ENCODE measurements around the gene CRB1.

Gene CRB1

GRCh38 chr1:197285526-197286205 lies 17.6 kb downstream of the CRB1 start:
- Histone ChIP-seq H4K20me1 (ENCODE audit: insufficient read depth, low read length) (no peaks in the 10 kb centered on the region), H2AFZ (ENCODE audit: low read depth, low read length) (no peak overlapping the region), H3K79me2 (ENCODE audit: insufficient read depth, low read length) (no peaks in the 10 kb centered on the region), H3K4me3 (ENCODE audit: low read depth in 1 of 2, low read length in 2 of 2) (no peak overlapping the region), H3K27ac (ENCODE audit: low read length) (no peak overlapping the region), H3K4me2 (ENCODE audit: insufficient read depth, low read length) (no peak overlapping the region), H3K9me3 (ENCODE audit: insufficient read depth, low read length, severe bottlenecking) (no peaks in the 10 kb centered on the region), H3K9ac (ENCODE audit: low read depth, low read length) (no peak overlapping the region), H3K4me1 (ENCODE audit: insufficient read depth, low read length) (peaks cover 4% of the 10 kb centered on the region; the same call in 1 of the 2 replicates), H3K36me3 (ENCODE audit: insufficient read depth, low read length) (no peaks in the 10 kb centered on the region), H3K27me3 (ENCODE audit: insufficient read depth, low read length, poor library complexity) (no peaks in the 10 kb centered on the region)
- TF ChIP-seq, protein P1, sequence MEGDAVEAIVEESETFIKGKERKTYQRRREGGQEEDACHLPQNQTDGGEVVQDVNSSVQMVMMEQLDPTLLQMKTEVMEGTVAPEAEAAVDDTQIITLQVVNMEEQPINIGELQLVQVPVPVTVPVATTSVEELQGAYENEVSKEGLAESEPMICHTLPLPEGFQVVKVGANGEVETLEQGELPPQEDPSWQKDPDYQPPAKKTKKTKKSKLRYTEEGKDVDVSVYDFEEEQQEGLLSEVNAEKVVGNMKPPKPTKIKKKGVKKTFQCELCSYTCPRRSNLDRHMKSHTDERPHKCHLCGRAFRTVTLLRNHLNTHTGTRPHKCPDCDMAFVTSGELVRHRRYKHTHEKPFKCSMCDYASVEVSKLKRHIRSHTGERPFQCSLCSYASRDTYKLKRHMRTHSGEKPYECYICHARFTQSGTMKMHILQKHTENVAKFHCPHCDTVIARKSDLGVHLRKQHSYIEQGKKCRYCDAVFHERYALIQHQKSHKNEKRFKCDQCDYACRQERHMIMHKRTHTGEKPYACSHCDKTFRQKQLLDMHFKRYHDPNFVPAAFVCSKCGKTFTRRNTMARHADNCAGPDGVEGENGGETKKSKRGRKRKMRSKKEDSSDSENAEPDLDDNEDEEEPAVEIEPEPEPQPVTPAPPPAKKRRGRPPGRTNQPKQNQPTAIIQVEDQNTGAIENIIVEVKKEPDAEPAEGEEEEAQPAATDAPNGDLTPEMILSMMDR (IDR thresholded peaks at IDR 0.05; ENCODE audit: borderline replicate concordance, extremely low read depth, low read length, poor library complexity, severe bottlenecking), result no peak
- TF ChIP-seq EZH2 (IDR thresholded peaks at IDR 0.05; ENCODE audit: borderline replicate concordance, low read depth, low read length, severe bottlenecking), result no peak
- ATAC-seq (ENCODE audit: insufficient read depth, low read depth) (peak; percentile 87), DNase-seq (peak; percentile 53)

- H3K4me2 ChIP-seq (ENCODE audit: insufficient read depth, low read length), result no peak overlapping the region
- DNase-seq (no peak), ATAC-seq (ENCODE audit: insufficient read depth, low read depth) (no peak)
- H3K36me3 ChIP-seq (ENCODE audit: insufficient read depth, low read length), result no peaks in the 10 kb centered on the region
- no peak overlapping the region for H2AFZ ChIP-seq (ENCODE audit: low read depth, low read length)
- no peaks in the 10 kb centered on the region for H3K79me2 ChIP-seq (ENCODE audit: insufficient read depth, low read length)
- no peak overlapping the region for H3K4me3 ChIP-seq (ENCODE audit: low read depth in 1 of 2, low read length in 2 of 2)
- H3K9me3 ChIP-seq (ENCODE audit: insufficient read depth, low read length, severe bottlenecking), result no peaks in the 10 kb centered on the region
- TF ChIP-seq EZH2 (IDR thresholded peaks at IDR 0.05; ENCODE audit: borderline replicate concordance, low read depth, low read length, severe bottlenecking), result no peak
- TF ChIP-seq, protein P1 (IDR thresholded peaks at IDR 0.05; ENCODE audit: borderline replicate concordance, extremely low read depth, low read length, poor library complexity, severe bottlenecking), result no peak
- no peak overlapping the region for H3K27ac ChIP-seq (ENCODE audit: low read length)
- H3K4me1 ChIP-seq (ENCODE audit: insufficient read depth, low read length), result peaks cover 4% of the 10 kb centered on the region; the same call in 1 of the 2 replicates
- no peaks in the 10 kb centered on the region for H4K20me1 ChIP-seq (ENCODE audit: insufficient read depth, low read length)
- H3K9ac ChIP-seq (ENCODE audit: low read depth, low read length), result no peak overlapping the region
- no peaks in the 10 kb centered on the region for H3K27me3 ChIP-seq (ENCODE audit: insufficient read depth, low read length, poor library complexity)
Observed at GRCh38 chr1:197286634-197287033, 18.6 kb downstream of the CRB1 start.

- H4K20me1 ChIP-seq (ENCODE audit: insufficient read depth, low read length), result no peaks in the 10 kb centered on the region
- ATAC-seq (ENCODE audit: insufficient read depth, low read depth), result no peak
- H3K4me2 ChIP-seq (ENCODE audit: insufficient read depth, low read length), result no peak overlapping the region
- no peaks in the 10 kb centered on the region for H3K9me3 ChIP-seq (ENCODE audit: insufficient read depth, low read length, severe bottlenecking)
- H3K79me2 ChIP-seq (ENCODE audit: insufficient read depth, low read length), result no peaks in the 10 kb centered on the region
- no peak overlapping the region for H3K4me3 ChIP-seq (ENCODE audit: low read depth in 1 of 2, low read length in 2 of 2)
- no peak overlapping the region for H3K9ac ChIP-seq (ENCODE audit: low read depth, low read length)
- no peaks in the 10 kb centered on the region for H3K27me3 ChIP-seq (ENCODE audit: insufficient read depth, low read length, poor library complexity)
- DNase-seq, result no peak
- no peaks in the 10 kb centered on the region for H3K36me3 ChIP-seq (ENCODE audit: insufficient read depth, low read length)
- no peak overlapping the region for H2AFZ ChIP-seq (ENCODE audit: low read depth, low read length)
- H3K27ac ChIP-seq (ENCODE audit: low read length), result no peak overlapping the region
- TF ChIP-seq, protein P1 (IDR thresholded peaks at IDR 0.05; ENCODE audit: borderline replicate concordance, extremely low read depth, low read length, poor library complexity, severe bottlenecking), result no peak
- TF ChIP-seq EZH2 (IDR thresholded peaks at IDR 0.05; ENCODE audit: borderline replicate concordance, low read depth, low read length, severe bottlenecking), result no peak
- peaks cover 4% of the 10 kb centered on the region; the same call in 1 of the 2 replicates for H3K4me1 ChIP-seq (ENCODE audit: insufficient read depth, low read length)
Observed at GRCh38 chr1:197287863-197288262, 19.8 kb downstream of the CRB1 start.
